HepG2 (cell line): Measurements from ENCODE around the gene MSI2. TPM values are rescaled to one million over a fixed set of nuclear protein-coding genes. Genes with fewer than 3 reads are reported as not detected.

ENCODE experiments used
- ATAC-seq: fragments of 200-7000 bp; cut with Tn5 transposase; 3 replicates; pipeline ENCODE4 v1.9.1; 2020; ENCODE audit warnings: mild to moderate bottlenecking, moderate library complexity
- BruUV-seq: library from RNA; stranded (reverse); fragments of 400-500 nt; replicated peaks from 2 replicates; lab custom pipeline; 2021; lab: Mats Ljungman, UMichigan
- CTCF ChIA-PET: fragments of 300-600 bp; formaldehyde crosslinking; extraction: SDS; loops from one replicate; lab custom pipeline; 2021; ENCODE audit warnings: low total read pairs, inconsistent platforms, low intra/inter-chr PET ratio; lab: Yijun Ruan, JAX
- POLR2A ChIA-PET: fragments of 350-600 bp; sonication (Branson Sonifier 250); formaldehyde crosslinking; loops from one replicate; lab custom pipeline; 2020; ENCODE audit warnings: antibody characterized with exemption, inconsistent platforms; lab: Yijun Ruan, JAX
- DNase-seq: peaks from one replicate; pipeline ENCODE4 v3.0.0-alpha.2; 2015; ENCODE audit warnings: low spot score
- FAIRE-seq: peaks from 3 replicates; lab custom pipeline; 2011; peaks lifted over from hg19 to GRCh38; lab: Jason Lieb, UNC
- H2AFZ ChIP-seq: one replicate; pipeline ENCODE4 v1.6.1; 2011; ENCODE audit warnings: low read length, inconsistent platforms
- H3K27ac ChIP-seq: fragments of 300-600 bp; 3 replicates; pipeline ENCODE4 v1.8.0; 2011; ENCODE audit warnings: mixed run types, mild to moderate bottlenecking, mixed read lengths, low read length, inconsistent platforms; ENCODE audit not compliant: insufficient read depth; ENCODE audit errors: extremely low read length
- H3K27me3 ChIP-seq, 2 experiments: fragments of 200-600 bp in 1 of 2; 2 replicates in 1 of 2; 3 replicates in 1 of 2; pipeline versions ENCODE4 v1.6.0 to v1.8.0; 2011; ENCODE audit warnings: low read length in 2 of 2, mild to moderate bottlenecking in 2 of 2, moderate library complexity in 2 of 2, inconsistent platforms in 1 of 2; ENCODE audit not compliant: insufficient read depth in 2 of 2, control insufficient read depth in 1 of 2
- H3K36me3 ChIP-seq, 2 experiments: fragments of 200-600 bp in 1 of 2; replicated peaks in 1 of 2; 2 replicates in 1 of 2; 3 replicates in 1 of 2; pipeline versions ENCODE4 v1.5.1 to v1.8.0; 2011; ENCODE audit warnings: low read length in 2 of 2, inconsistent platforms in 1 of 2; ENCODE audit not compliant: insufficient read depth in 2 of 2, control insufficient read depth in 1 of 2
- H3K4me1 ChIP-seq: 2 replicates; pipeline ENCODE4 v1.5.1; 2012; ENCODE audit warnings: low read length, inconsistent platforms; ENCODE audit not compliant: insufficient read depth
- H3K4me2 ChIP-seq: 2 replicates; pipeline ENCODE4 v1.6.0; 2011; ENCODE audit warnings: low read depth, low read length, inconsistent platforms
- H3K4me3 ChIP-seq, 3 experiments: fragments of 200-600 bp in 1 of 3; sonication (generic), shearing (Covaris generic) in 1 of 3; replicated peaks in 1 of 3; 2 replicates each; pipeline ENCODE4 v1.5.1; 2011 to 2016; ENCODE audit warnings: low read length in 3 of 3, inconsistent platforms in 2 of 3, low read depth in 2 of 3, mild to moderate bottlenecking in 2 of 3, control low read depth in 1 of 3, mixed read lengths in 1 of 3; ENCODE audit not compliant: insufficient read depth in 1 of 3
- H3K79me2 ChIP-seq: one replicate; pipeline ENCODE4 v1.6.1; 2011; ENCODE audit warnings: low read length, inconsistent platforms; ENCODE audit not compliant: insufficient read depth
- H3K9ac ChIP-seq: 2 replicates; pipeline ENCODE4 v1.6.0; 2011; ENCODE audit warnings: mild to moderate bottlenecking, low read depth, low read length, inconsistent platforms; ENCODE audit not compliant: insufficient read depth
- H3K9me3 ChIP-seq: 2 replicates; pipeline ENCODE4 v1.5.1; 2012; ENCODE audit warnings: mild to moderate bottlenecking, low read length
- H4K20me1 ChIP-seq: 2 replicates; pipeline ENCODE4 v1.6.0; 2011; ENCODE audit warnings: inconsistent platforms, mild to moderate bottlenecking, low read length, moderate library complexity; ENCODE audit not compliant: insufficient read depth
- LCORL ChIP-seq, 2 experiments: fragments of 450-650 bp in 1 of 2; sonication (generic) in 1 of 2; formaldehyde crosslinking in 1 of 2; IDR thresholded peaks; 2 replicates each; pipeline versions ENCODE4 v1.5.0 to v1.6.1; 2017 to 2020; ENCODE audit warnings: antibody characterized with exemption in 1 of 2, missing genetic modification reagents in 1 of 2
- MLLT10 ChIP-seq: sonication (generic); formaldehyde crosslinking; IDR thresholded peaks from 2 replicates; pipeline ENCODE4 v1.4.0; 2020; ENCODE audit warnings: missing genetic modification reagents
- SUZ12 ChIP-seq: fragments of 150-350 bp; IDR thresholded peaks from 2 replicates; pipeline ENCODE4 v1.6.1; 2014; ENCODE audit warnings: low read depth, low read length
- ZNF10 ChIP-seq: sonication (generic); formaldehyde crosslinking; IDR thresholded peaks from 2 replicates; pipeline ENCODE4 v1.4.0; 2020; ENCODE audit warnings: mild to moderate bottlenecking, low read depth, missing genetic modification reagents, borderline replicate concordance
- ZNF773 ChIP-seq: sonication (generic); formaldehyde crosslinking; IDR thresholded peaks from 2 replicates; pipeline ENCODE4 v1.4.0; 2020; ENCODE audit warnings: missing genetic modification reagents, borderline replicate concordance
- WGBS: methylation state at CpG from one replicate; pipeline ENCODE4 v1.1.6; 2017; ENCODE audit warnings: low lambda C conversion rate; 5-methylcytosine and 5-hydroxymethylcytosine counted together
- in situ Hi-C: cut with HindIII; loops from 2 replicates; pipeline ENCODE4 v1.10.0; 2017; ENCODE audit warnings: low pct_unique_long_range_greater_than_20kb; ENCODE audit not compliant: extremely low pct_ligation_motif_present
- intact Hi-C: fragments of 100-400 bp; cut with micrococcal nuclease; formaldehyde crosslinking; loops from one replicate; pipeline ENCODE4 v1.10.0; 2022; ENCODE audit not compliant: unreplicated experiment
- polyA plus RNA-seq, 8 experiments: library from polyadenylated mRNA; depleted of rRNA in 3 of 8; stranded (reverse) in 7 of 8; unstranded in 1 of 8; fragments of >200 nt; fragmentation: Illumina TruSeq in 4 of 8; extraction: Trizol in 4 of 8; gene quantifications; 2 replicates each; pipeline versions ENCODE4 v1.2.1 to v1.2.3, GENCODE V29; 2011 to 2016; ENCODE audit warnings: low read depth in 4 of 8, missing spikeins in 1 of 8, mixed read lengths in 1 of 8; ENCODE audit not compliant: insufficient read depth in 1 of 8
- total RNA-seq, 5 experiments: library from RNA; depleted of rRNA; stranded (reverse); fragments of >200 nt; fragmentation: Illumina TruSeq; extraction: Trizol; gene quantifications; 2 replicates each; pipeline ENCODE4 v1.2.3, GENCODE V29; 2016; ENCODE audit warnings: low read depth in 1 of 5
- TF ChIP-seq, protein P1 (sequence below): sonication (generic); formaldehyde crosslinking; IDR thresholded peaks from 2 replicates; pipeline ENCODE4 v1.4.0; 2020; ENCODE audit warnings: mild to moderate bottlenecking, missing genetic modification reagents
- TF ChIP-seq, protein P2 (sequence below): IDR thresholded peaks from 2 replicates; pipeline ENCODE4 v1.6.1; 2016; ENCODE audit warnings: low read depth
- TF ChIP-seq, protein P3 (sequence below): fragments of 450-650 bp; IDR thresholded peaks from 2 replicates; pipeline ENCODE4 v1.6.1; 2017; ENCODE audit warnings: mild to moderate bottlenecking

The MSI2 gene
- total and polyA plus RNA-seq, 2 of the 13 experiments (the other 11 are each of a cell fraction or from before 2014, with no cell fraction given), result 77.5 to 78.4 TPM

DNA sequence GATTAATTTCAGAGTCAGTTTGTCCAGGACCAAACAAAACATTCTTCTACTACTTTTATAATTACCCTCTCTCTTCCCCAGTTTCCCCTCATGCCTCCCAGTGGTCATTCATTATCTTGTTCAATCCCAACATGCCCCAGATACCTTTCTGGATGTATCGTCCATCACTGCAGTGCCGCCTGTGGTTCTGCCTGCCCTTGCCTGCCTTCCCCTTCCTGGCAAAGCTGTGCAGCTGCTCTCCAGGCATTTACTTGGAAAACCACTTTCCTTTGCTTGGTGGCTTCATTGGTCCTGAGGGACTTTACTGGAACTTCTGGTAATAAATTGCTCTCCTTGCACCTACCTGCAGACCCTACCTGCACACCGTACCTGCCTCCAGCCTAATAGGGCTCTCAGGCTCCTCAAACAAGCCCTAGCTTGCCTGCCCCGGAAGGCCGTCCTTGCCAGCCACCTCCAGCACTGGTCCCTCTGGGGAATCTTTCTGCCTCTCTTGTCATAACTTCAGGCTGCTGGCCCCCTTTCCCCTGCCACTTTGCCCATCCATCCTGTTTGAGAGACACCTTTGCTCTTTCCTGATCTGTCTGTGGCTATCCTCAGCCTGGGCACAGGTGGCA, 19.5 kb upstream of the MSI2 start:
- H3K36me3 ChIP-seq, result no peaks in the 10 kb centered on the region
- no peak for FAIRE-seq
- ChIA-PET CTCF (no interaction called here), POLR2A (no interaction called here)
- intact Hi-C loops (no loop called here), in situ Hi-C loops (no loop called here)
- no peak for DNase-seq
- no peak overlapping the region for H3K4me3 ChIP-seq
- no peak for TF ChIP-seq LCORL (IDR thresholded peaks at IDR 0.05)
- no peak for TF ChIP-seq LCORL (CRISPR knock-in tag; IDR thresholded peaks at IDR 0.05)
- no peak for TF ChIP-seq ZNF10 (CRISPR knock-in tag)
- TF ChIP-seq, protein P1, sequence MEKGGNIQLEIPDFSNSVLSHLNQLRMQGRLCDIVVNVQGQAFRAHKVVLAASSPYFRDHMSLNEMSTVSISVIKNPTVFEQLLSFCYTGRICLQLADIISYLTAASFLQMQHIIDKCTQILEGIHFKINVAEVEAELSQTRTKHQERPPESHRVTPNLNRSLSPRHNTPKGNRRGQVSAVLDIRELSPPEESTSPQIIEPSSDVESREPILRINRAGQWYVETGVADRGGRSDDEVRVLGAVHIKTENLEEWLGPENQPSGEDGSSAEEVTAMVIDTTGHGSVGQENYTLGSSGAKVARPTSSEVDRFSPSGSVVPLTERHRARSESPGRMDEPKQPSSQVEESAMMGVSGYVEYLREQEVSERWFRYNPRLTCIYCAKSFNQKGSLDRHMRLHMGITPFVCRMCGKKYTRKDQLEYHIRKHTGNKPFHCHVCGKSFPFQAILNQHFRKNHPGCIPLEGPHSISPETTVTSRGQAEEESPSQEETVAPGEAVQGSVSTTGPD (CRISPR knock-in tag), result no peak
- TF ChIP-seq MLLT10 (CRISPR knock-in tag), result no peak
- TF ChIP-seq, protein P2, sequence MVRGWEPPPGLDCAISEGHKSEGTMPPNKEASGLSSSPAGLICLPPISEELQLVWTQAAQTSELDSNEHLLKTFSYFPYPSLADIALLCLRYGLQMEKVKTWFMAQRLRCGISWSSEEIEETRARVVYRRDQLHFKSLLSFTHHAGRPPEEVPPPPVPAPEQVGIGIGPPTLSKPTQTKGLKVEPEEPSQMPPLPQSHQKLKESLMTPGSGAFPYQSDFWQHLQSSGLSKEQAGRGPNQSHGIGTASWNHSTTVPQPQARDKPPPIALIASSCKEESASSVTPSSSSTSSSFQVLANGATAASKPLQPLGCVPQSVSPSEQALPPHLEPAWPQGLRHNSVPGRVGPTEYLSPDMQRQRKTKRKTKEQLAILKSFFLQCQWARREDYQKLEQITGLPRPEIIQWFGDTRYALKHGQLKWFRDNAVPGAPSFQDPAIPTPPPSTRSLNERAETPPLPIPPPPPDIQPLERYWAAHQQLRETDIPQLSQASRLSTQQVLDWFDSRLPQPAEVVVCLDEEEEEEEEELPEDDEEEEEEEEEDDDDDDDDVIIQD (CRISPR knock-in tag), result no peak
- TF ChIP-seq, protein P3, sequence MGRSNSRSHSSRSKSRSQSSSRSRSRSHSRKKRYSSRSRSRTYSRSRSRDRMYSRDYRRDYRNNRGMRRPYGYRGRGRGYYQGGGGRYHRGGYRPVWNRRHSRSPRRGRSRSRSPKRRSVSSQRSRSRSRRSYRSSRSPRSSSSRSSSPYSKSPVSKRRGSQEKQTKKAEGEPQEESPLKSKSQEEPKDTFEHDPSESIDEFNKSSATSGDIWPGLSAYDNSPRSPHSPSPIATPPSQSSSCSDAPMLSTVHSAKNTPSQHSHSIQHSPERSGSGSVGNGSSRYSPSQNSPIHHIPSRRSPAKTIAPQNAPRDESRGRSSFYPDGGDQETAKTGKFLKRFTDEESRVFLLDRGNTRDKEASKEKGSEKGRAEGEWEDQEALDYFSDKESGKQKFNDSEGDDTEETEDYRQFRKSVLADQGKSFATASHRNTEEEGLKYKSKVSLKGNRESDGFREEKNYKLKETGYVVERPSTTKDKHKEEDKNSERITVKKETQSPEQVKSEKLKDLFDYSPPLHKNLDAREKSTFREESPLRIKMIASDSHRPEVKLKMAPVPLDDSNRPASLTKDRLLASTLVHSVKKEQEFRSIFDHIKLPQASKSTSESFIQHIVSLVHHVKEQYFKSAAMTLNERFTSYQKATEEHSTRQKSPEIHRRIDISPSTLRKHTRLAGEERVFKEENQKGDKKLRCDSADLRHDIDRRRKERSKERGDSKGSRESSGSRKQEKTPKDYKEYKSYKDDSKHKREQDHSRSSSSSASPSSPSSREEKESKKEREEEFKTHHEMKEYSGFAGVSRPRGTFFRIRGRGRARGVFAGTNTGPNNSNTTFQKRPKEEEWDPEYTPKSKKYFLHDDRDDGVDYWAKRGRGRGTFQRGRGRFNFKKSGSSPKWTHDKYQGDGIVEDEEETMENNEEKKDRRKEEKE, result no peak
- TF ChIP-seq ZNF773 (CRISPR knock-in tag), result no peak
- no peak for TF ChIP-seq SUZ12
- no TSS peak for BruUV-seq
- H3K9ac ChIP-seq, result no peak overlapping the region
- ATAC-seq, result no peak
- no peak overlapping the region for H3K4me2 ChIP-seq
- no peaks in the 10 kb centered on the region for H3K79me2 ChIP-seq
- peaks cover 0 to 5% of the 10 kb centered on the region in 2 experiments; a peak in 1 of 5 replicates for H3K27me3 ChIP-seq
- no peak overlapping the region for H3K27ac ChIP-seq
- H4K20me1 ChIP-seq, result no peaks in the 10 kb centered on the region
- WGBS, result 82% methylated on average over 5 of the region's 5 CpGs
- H3K4me1 ChIP-seq, result no peaks in the 10 kb centered on the region
- no peaks in the 10 kb centered on the region for H3K9me3 ChIP-seq
- H2AFZ ChIP-seq, result no peak overlapping the region
